Stimulated activated naive B cell treated with anti-CD40 and anti-IgM and Interleukin-4, amounts not matched to agents 10 μg/mL and 1 μg/mL and 100 μg/mL, for 72 hours (primary cell): ENCODE data around the gene ARRB2.
"Not testable (repeated sequence)": the region's sequence is repeated elsewhere in the genome, so short reads cannot be mapped to it uniquely, and the experiment has no call there.

Experiments
- ATAC-seq, 2 donors: fragments of 150-1000 bp; cut with Tn5 transposase; replicated peaks; 2 replicates each; pipeline ENCODE4 v1.10.0; 2021; ENCODE audit warnings: moderate library complexity in 1 of 2
- DNase-seq: peaks from one replicate; pipeline ENCODE4 v3.0.0; 2021
- H3K27ac Mint-ChIP-seq: one replicate; pipeline ENCODE4 v1.8.0; 2022; ENCODE audit warnings: mild to moderate bottlenecking, mixed read lengths
- H3K27me3 Mint-ChIP-seq, 2 donors: one replicate each; pipeline ENCODE4 v1.8.0; 2022; ENCODE audit warnings: mixed read lengths in 2 of 2
- H3K36me3 Mint-ChIP-seq, 2 donors: one replicate each; pipeline ENCODE4 v1.8.0; 2022; ENCODE audit warnings: mixed read lengths in 2 of 2, mild to moderate bottlenecking in 1 of 2
- H3K4me1 Mint-ChIP-seq, 2 donors: one replicate each; pipeline ENCODE4 v1.8.0; 2022; ENCODE audit warnings: mixed read lengths in 2 of 2, mild to moderate bottlenecking in 1 of 2
- H3K4me3 Mint-ChIP-seq, 2 donors: one replicate each; pipeline ENCODE4 v1.8.0; 2022; ENCODE audit warnings: mild to moderate bottlenecking in 2 of 2, mixed read lengths in 2 of 2, moderate library complexity in 1 of 2
- H3K9me3 Mint-ChIP-seq, 2 donors: one replicate each; pipeline ENCODE4 v1.8.0; 2022; ENCODE audit warnings: mixed read lengths in 2 of 2, mild to moderate bottlenecking in 1 of 2

The ARRB2 gene

GRCh38 chr17:4679658-4680057, 30.8 kb upstream of the ARRB2 start:
- peaks cover 46 to 71% of the 10 kb centered on the region in 2 donors for H3K36me3 Mint-ChIP-seq

DNA sequence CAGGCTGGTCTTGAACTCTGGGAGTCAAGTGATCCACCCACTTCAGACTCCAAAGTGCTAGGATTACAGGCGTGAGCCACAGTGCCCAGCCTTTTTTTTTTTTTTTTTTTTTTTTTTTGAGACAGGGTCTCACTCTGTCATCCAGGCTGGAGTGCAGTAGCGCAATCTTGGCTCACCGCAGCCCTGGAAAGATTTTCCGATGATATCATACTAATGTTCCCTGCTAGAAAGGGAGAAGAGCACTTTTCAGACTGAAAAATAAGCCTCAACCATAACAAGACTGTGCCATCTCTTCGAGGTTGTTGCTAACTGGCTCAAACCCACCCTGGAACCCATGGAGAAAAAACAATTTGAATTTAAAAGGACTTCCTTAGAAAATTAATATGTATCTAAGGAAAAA, 26.7 kb upstream of the ARRB2 start:
- H3K4me3 Mint-ChIP-seq, H3K27ac Mint-ChIP-seq, ATAC-seq, H3K9me3 Mint-ChIP-seq, DNase-seq, H3K27me3 Mint-ChIP-seq: not testable (repeated sequence)
- Mint-ChIP-seq H3K4me1 (peaks cover 11 to 24% of the 10 kb centered on the region in 2 donors), H3K36me3 (peaks cover 60 to 77% of the 10 kb centered on the region in 2 donors)

More at GRCh38 chr17:4679658-4680057, 30.8 kb upstream of the ARRB2 start:
- DNase-seq (no peak), ATAC-seq (no peak)
- H3K27me3 Mint-ChIP-seq: no peaks in the 10 kb centered on the region
- no peaks in the 10 kb centered on the region for H3K9me3 Mint-ChIP-seq
- H3K4me1 Mint-ChIP-seq: peaks cover 7 to 13% of the 10 kb centered on the region in 2 donors
- peak overlapping the region; percentile 72 for H3K27ac Mint-ChIP-seq
- H3K4me3 Mint-ChIP-seq: no peak overlapping the region

GRCh38 chr17:4689872-4690271, 20.6 kb upstream of the ARRB2 start:
- not testable (repeated sequence) for H3K9me3 Mint-ChIP-seq, ATAC-seq, H3K27me3 Mint-ChIP-seq, H3K4me3 Mint-ChIP-seq, H3K27ac Mint-ChIP-seq, DNase-seq
- Mint-ChIP-seq H3K36me3 (peaks cover 49 to 71% of the 10 kb centered on the region in 2 donors), H3K4me1 (peaks cover 17 to 28% of the 10 kb centered on the region in 2 donors)

GRCh38 chr17:4690745-4691144, 19.7 kb upstream of the ARRB2 start:
- Mint-ChIP-seq H3K27me3 (no peaks in the 10 kb centered on the region), H3K9me3 (no peaks in the 10 kb centered on the region), H3K36me3 (peaks cover 44 to 65% of the 10 kb centered on the region in 2 donors), H3K27ac (peak overlapping the region; percentile 44), H3K4me1 (peaks cover 17 to 28% of the 10 kb centered on the region in 2 donors), H3K4me3 (no peak overlapping the region)
- no peak for DNase-seq
- no peak for ATAC-seq

GRCh38 chr17:4691686-4692085, 18.7 kb upstream of the ARRB2 start:
- peaks cover 24 to 37% of the 10 kb centered on the region in 2 donors for H3K4me1 Mint-ChIP-seq
- H3K9me3 Mint-ChIP-seq: no peaks in the 10 kb centered on the region
- no peaks in the 10 kb centered on the region for H3K27me3 Mint-ChIP-seq
- no peak for DNase-seq
- H3K36me3 Mint-ChIP-seq: peaks cover 46 to 67% of the 10 kb centered on the region in 2 donors
- no peak overlapping the region for H3K27ac Mint-ChIP-seq
- H3K4me3 Mint-ChIP-seq: no peak overlapping the region
- no peak for ATAC-seq

- Mint-ChIP-seq H3K9me3 (no peaks in the 10 kb centered on the region), H3K4me1 (peaks cover 25 to 36% of the 10 kb centered on the region in 2 donors), H3K27ac (no peak overlapping the region), H3K27me3 (no peaks in the 10 kb centered on the region), H3K4me3 (no peak overlapping the region), H3K36me3 (peaks cover 35 to 61% of the 10 kb centered on the region in 2 donors)
- DNase-seq (no peak), ATAC-seq (no peak)
Measured at GRCh38 chr17:4693416-4693815, 17.0 kb upstream of the ARRB2 start.

DNA sequence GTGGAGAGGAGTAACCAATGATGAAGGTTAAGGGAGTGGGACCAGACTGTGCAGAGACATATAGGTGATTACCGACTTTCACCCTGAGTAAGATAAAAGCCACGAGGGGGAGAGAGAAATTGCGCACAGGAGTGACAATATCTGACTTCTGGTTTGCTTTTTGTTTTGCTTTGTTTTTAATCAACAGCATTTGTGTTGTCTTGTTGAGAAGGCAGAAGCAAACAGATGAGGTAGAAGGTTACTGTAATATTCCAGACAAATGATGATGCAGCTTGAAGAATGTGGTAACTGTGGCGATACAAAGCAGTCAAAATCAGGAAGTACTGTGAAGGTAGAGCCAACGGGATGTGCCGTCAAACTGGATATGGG, 14.0 kb upstream of the ARRB2 start:
- Mint-ChIP-seq H3K4me1 (peaks cover 20 to 28% of the 10 kb centered on the region in 2 donors), H3K27me3 (no peaks in the 10 kb centered on the region), H3K9me3 (no peaks in the 10 kb centered on the region), H3K36me3 (peaks cover 18 to 40% of the 10 kb centered on the region in 2 donors), H3K4me3 (no peak overlapping the region), H3K27ac (peak overlapping the region; percentile 1)
- DNase-seq: no peak
- peak in 1 of 2 donors; percentile 53 for ATAC-seq

GRCh38 chr17:4699401-4700056, 10.9 kb upstream of the ARRB2 start:
- H3K4me1 Mint-ChIP-seq: peaks cover 27 to 45% of the 10 kb centered on the region in 2 donors
- ATAC-seq, H3K27me3 Mint-ChIP-seq, DNase-seq, H3K9me3 Mint-ChIP-seq, H3K4me3 Mint-ChIP-seq, H3K27ac Mint-ChIP-seq: not testable (repeated sequence)
- peaks cover 12 to 33% of the 10 kb centered on the region in 2 donors for H3K36me3 Mint-ChIP-seq

DNA sequence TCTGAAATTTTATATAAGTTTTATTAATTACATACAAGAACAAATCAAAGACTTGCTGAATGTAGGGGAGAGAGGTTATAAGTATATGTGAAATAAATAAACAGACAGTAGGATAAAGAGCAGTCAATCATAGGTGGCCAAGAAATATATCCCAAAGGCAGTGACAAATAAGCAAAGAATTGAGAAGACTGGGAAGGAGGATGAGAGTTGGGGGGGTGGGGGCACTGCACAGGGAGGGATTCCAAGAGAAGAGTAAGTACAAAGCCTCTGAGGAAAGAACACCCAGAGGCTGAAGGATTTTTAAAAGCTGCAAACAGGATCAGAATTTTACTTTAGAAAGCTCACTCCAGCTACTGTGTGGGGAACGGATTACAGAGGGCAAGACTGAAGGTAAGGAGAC, 9.3 kb upstream of the ARRB2 start:
- Mint-ChIP-seq H3K4me1 (peaks cover 31 to 52% of the 10 kb centered on the region in 2 donors), H3K4me3 (no peak overlapping the region), H3K27ac (no peak overlapping the region), H3K9me3 (no peaks in the 10 kb centered on the region), H3K27me3 (no peaks in the 10 kb centered on the region), H3K36me3 (peaks cover 7 to 30% of the 10 kb centered on the region in 2 donors)
- no peak for DNase-seq
- no peak for ATAC-seq

- Mint-ChIP-seq H3K4me3 (peak overlapping the region; percentile 93 to 95), H3K9me3 (no peaks in the 10 kb centered on the region), H3K27me3 (no peaks in the 10 kb centered on the region), H3K36me3 (peaks cover 2 to 19% of the 10 kb centered on the region in 2 donors), H3K27ac (peak overlapping the region; percentile 97), H3K4me1 (peaks cover 25 to 39% of the 10 kb centered on the region in 2 donors)
- DNase-seq (no peak), ATAC-seq (no peak)
Measured at GRCh38 chr17:4703330-4703691, 7.1 kb upstream of the ARRB2 start.

GRCh38 chr17:4704574-4704907, 5.9 kb upstream of the ARRB2 start:
- not testable (repeated sequence) for H3K27me3 Mint-ChIP-seq, H3K9me3 Mint-ChIP-seq, DNase-seq, ATAC-seq
- Mint-ChIP-seq H3K4me3 (peak overlapping the region; percentile 93 to 95), H3K27ac (peak overlapping the region; percentile 97), H3K36me3 (peaks cover 0 to 19% of the 10 kb centered on the region in 2 donors), H3K4me1 (peaks cover 25 to 42% of the 10 kb centered on the region in 2 donors)

DNA sequence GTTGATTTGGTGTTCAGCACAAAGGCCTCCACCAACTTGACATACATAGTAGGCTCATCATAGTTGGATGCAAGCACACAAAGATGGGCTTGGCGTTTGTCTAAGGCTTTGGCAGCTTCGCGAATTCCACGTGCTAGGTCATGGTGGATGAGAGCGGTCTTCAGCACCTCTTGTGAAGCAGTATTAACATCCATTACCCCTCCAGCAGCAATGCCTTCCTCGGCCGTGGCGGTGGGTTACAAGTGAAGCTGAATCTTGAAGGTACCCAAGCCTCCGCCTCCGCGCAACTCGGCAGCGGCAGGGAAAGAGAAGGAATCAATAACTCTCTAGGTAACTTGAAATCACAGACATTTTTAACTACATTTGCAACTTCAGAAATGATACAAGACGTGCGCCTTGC, 5.4 kb upstream of the ARRB2 start:
- H3K4me3 Mint-ChIP-seq: peak overlapping the region; percentile 93 to 95
- ATAC-seq (no peak), DNase-seq (no peak)
- no peaks in the 10 kb centered on the region for H3K27me3 Mint-ChIP-seq
- H3K27ac Mint-ChIP-seq: peak overlapping the region; percentile 97
- H3K36me3 Mint-ChIP-seq: peaks cover 0 to 19% of the 10 kb centered on the region in 2 donors
- H3K4me1 Mint-ChIP-seq: peaks cover 28 to 46% of the 10 kb centered on the region in 2 donors
- no peaks in the 10 kb centered on the region for H3K9me3 Mint-ChIP-seq

DNA sequence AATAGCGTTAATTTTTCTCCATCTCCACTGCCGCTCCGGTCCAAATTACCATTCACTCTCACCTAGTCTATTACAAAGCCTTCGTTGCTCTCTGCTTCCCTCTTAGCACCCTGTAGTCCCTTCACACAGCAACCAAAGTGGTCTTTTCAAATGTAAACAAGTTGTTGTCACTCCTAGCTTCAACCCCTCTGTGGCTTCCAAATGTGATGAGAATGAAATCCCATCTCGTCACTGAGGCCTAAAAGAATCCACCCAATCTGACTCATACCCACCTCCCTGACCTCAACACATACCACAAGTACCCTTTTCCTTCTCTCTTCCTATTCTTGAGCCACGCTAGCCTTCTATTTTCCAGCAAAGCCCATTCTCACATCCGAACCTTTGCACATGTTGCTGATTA, 4.3 kb upstream of the ARRB2 start:
- ATAC-seq: no peak
- H3K9me3 Mint-ChIP-seq: no peaks in the 10 kb centered on the region
- H3K36me3 Mint-ChIP-seq: peaks cover 0 to 17% of the 10 kb centered on the region in 2 donors
- peaks cover 28 to 51% of the 10 kb centered on the region in 2 donors for H3K4me1 Mint-ChIP-seq
- DNase-seq: no peak
- no peaks in the 10 kb centered on the region for H3K27me3 Mint-ChIP-seq
- peak overlapping the region in 1 of 2 donors; percentile 3 for H3K4me3 Mint-ChIP-seq
- H3K27ac Mint-ChIP-seq: peak overlapping the region; percentile 4

GRCh38 chr17:4708436-4708835, 2.0 kb upstream of the ARRB2 start:
- Mint-ChIP-seq H3K4me3 (peak overlapping the region; percentile 64 to 75), H3K27me3 (no peaks in the 10 kb centered on the region), H3K36me3 (peaks cover 0 to 7% of the 10 kb centered on the region in 2 donors), H3K4me1 (peaks cover 25 to 43% of the 10 kb centered on the region in 2 donors), H3K27ac (no peak overlapping the region), H3K9me3 (no peaks in the 10 kb centered on the region)
- DNase-seq (peak; percentile 38), ATAC-seq (no peak)
